Breast epithelium (tissue), 3 donors: ENCODE data around the gene GABPA.

Experiments
- CTCF ChIP-seq, 3 donors: fragments of 450-650 bp; IDR thresholded peaks; one replicate each; pipeline ENCODE4 v1.5.1; 2016 to 2017; ENCODE audit warnings: antibody characterized with exemption in 3 of 3, mild to moderate bottlenecking in 3 of 3, moderate library complexity in 3 of 3
- POLR2A ChIP-seq: fragments of 450-650 bp; IDR thresholded peaks from one replicate; pipeline ENCODE4 v1.6.1; 2016; ENCODE audit warnings: antibody characterized with exemption, mild to moderate bottlenecking, moderate library complexity
- POLR2AphosphoS5 ChIP-seq, 3 donors: sonication (generic); formaldehyde crosslinking; IDR thresholded peaks; one replicate each; pipeline ENCODE4 v1.6.1; 2017; ENCODE audit warnings: antibody characterized with exemption in 3 of 3

- no peak for TF ChIP-seq CTCF (IDR thresholded peaks at IDR 0.05)
- no peak for TF ChIP-seq POLR2AphosphoS5 (IDR thresholded peaks at IDR 0.05)
- no peak for TF ChIP-seq POLR2A
These were observed 2.5 kb upstream of the GABPA start for GRCh38 chr21:25732091-25732760.
